ENCODE data around the gene TRIM73.
"Not testable (repeated sequence)": the region's sequence is repeated elsewhere in the genome, so short reads cannot be mapped to it uniquely, and the experiment has no call there.

TRIM73 gene

DNA sequence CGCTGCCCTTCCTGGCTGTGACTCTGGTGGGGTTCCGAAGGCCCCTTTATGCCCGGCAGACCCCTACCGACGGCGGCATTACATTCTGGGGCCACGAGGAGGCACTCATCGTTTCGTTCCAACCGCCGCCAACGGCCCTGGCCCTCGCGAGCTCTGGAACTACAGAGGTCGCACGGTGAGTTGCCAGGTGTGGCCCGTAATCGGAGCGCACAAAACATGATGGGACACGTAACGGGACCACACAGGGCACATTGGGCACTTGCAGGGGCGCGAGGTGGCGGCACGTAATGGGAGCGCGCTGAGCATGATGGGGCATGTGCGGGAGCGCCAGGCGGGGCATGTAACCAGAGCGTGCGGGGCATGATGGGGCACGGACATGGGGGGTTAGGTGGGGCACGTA, at the start of gene TRIM73:
Gene TRIM73 (plus strand): TSS at position 301 of the 400 bp plus-strand sequence. CDS start 3,305 bp downstream, outside the sequence.
- not testable (repeated sequence) for DNase-seq (ENCODE audit: low read depth in 2 of 2, low spot score in 1 of 2)

- DNase-seq (ENCODE audit: low read depth in 2 of 2, low spot score in 1 of 2), result not testable (repeated sequence)
Measured at GRCh38 chr7:75358671-75359541, 36.5 kb upstream of the TRIM73 start.

DNA sequence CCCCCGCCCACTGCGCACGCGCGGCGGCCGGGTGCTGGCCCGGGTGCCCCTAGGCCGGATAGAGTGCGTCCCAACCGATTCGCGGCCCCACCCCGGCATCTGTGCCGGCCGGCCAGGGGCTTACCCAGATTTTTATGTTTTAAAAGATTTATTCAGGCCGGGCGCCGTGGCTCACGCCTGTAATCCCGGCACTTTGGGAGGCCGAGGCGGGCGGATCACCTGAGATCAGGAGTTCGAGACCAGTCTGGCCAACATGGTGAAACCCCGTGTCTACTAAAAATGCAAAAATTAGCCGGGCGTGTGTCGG, 35.9 kb upstream of the TRIM73 start:
- DNase-seq (ENCODE audit: low read depth in 2 of 2, low spot score in 1 of 2), result not testable (repeated sequence)

DNA sequence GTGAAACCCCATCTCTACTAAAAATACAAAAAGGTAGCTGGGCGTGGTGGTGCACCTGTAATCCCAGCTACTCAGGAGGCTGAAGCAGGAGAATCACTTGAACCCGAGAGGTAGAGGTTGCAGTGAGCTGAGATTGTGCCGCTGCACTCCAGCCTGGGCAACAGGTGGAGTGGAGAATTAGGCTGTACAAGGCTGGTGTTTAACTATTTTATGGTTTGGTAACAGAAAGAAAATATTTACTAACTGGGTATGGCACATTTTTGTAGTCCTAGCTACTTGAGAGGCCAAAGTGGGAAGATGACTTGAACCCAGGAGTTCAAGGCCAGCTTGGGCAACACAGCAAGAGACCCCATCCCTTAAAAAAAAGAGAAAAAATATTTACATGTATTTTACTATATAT, 31.4 kb upstream of the TRIM73 start:
- not testable (repeated sequence) for DNase-seq (ENCODE audit: low read depth in 2 of 2, low spot score in 1 of 2)

- not testable (repeated sequence) for DNase-seq (ENCODE audit: low read depth in 2 of 2, low spot score in 1 of 2)
Measured at GRCh38 chr7:75366643-75367042, 28.8 kb upstream of the TRIM73 start.

- not testable (repeated sequence) for DNase-seq (ENCODE audit: low read depth in 2 of 2, low spot score in 1 of 2)
Measured at GRCh38 chr7:75367313-75367712, 28.1 kb upstream of the TRIM73 start.

DNA sequence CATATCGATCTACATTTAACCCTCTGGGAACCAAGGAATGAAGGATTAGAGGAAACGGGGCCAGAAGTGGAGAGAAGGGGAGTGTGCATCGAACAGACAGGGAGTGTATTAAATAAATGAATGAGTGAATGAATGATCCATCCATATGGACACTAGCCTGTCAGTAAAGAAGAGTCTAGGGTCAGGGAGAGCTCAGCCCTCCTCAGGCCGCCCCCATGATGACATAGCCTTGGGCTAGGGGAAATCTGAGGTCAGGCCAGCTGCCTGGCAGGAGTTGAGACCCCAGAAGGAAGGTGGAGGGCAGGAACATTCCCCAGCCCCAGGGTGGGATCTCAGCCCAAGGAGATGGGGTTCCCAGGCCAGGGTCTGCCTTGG, 21.3 kb upstream of the TRIM73 start:
- DNase-seq (ENCODE audit: low read depth in 2 of 2, low spot score in 1 of 2), result not testable (repeated sequence)

- not testable (repeated sequence) for DNase-seq (ENCODE audit: low read depth in 2 of 2, low spot score in 1 of 2)
Measured at GRCh38 chr7:75374519-75375317, 20.7 kb upstream of the TRIM73 start.

- DNase-seq (ENCODE audit: low read depth in 2 of 2, low spot score in 1 of 2), result not testable (repeated sequence)
Measured at GRCh38 chr7:75393194-75393593, 2.2 kb upstream of the TRIM73 start.

GRCh38 chr7:75397865-75398264, 2.4 kb downstream of the TRIM73 start:
- DNase-seq (ENCODE audit: low read depth in 2 of 2, low spot score in 1 of 2), result not testable (repeated sequence)

DNA sequence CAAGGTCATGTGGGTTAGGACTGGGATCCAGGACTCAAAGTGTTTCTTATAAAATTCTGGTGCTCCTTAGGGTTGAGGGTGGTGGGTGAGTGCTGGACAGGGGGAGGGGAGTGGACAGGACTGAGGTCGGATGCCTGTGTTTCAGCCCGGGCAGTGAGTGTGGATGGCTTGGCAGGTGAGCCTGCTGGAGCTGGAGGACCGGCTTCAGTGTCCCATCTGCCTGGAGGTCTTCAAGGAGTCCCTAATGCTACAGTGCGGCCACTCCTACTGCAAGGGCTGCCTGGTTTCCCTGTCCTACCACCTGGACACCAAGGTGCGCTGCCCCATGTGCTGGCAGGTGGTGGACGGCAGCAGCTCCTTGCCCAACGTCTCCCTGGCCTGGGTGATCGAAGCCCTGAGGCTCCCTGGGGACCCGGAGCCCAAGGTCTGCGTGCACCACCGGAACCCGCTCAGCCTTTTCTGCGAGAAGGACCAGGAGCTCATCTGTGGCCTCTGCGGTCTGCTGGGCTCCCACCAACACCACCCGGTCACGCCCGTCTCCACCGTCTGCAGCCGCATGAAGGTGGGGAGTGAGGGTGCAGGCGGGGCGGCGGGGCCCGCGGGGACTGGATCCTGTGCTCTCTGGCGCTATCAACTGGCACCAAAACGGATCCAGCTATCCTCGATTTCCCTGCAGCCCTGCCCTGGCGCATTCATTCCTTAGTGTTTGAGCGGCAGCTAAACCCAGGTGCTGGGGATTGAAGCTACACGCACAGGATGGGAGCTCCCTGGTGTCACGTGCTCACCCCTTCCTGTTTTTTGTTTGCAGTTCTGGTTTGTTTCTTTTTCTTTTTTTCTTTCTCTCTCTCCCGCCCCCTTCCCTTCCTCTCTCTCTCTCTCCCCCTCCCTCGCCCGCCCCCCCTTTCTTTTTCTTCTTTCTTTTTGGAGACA, 3.6 kb downstream of the TRIM73 start:
- DNase-seq (ENCODE audit: low read depth in 2 of 2, low spot score in 1 of 2), result not testable (repeated sequence)

DNA sequence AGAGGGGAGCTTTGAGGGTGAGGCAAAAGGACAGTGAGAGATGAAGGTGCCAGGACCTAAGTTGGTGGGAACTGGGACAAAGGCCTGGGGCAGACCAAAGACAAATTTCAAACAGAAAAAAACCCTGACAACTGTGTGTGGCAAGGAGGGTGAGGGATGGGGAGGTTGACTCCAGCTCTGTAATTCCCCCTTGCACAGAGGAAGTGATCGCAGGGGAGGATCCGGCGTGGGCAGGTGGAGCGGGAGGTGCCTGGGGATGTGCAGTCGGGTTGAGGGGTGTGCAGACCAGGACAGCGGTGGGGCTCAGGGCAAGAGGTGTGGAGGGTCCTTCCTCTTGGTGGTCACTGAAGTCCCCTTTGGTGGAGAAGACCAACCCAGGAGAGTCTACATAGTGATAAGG, 5.1 kb downstream of the TRIM73 start:
- DNase-seq (ENCODE audit: low read depth in 2 of 2, low spot score in 1 of 2), result not testable (repeated sequence)

- DNase-seq (ENCODE audit: low read depth in 2 of 2, low spot score in 1 of 2), result not testable (repeated sequence)
Measured at GRCh38 chr7:75403455-75404443, 8.3 kb downstream of the TRIM73 start.

DNA sequence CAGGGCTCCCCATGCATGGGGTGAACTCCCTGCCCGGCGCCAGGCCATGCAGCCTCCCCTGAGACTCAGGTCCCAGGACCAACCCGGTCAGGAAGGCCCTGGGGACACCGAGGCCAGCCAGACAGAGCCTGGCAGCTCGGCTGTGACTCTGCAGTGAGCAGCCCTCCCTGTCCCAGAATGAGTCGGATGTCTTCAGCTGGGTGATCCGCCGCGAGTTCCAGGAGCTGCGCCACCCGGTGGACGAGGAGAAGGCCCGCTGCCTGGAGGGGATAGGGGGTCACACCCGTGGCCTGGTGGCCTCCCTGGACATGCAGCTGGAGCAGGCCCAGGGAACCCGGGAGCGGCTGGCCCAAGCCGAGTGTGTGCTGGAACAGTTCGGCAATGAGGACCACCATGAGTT, 9.2 kb downstream of the TRIM73 start:
- not testable (repeated sequence) for DNase-seq (ENCODE audit: low read depth in 2 of 2, low spot score in 1 of 2)

DNA sequence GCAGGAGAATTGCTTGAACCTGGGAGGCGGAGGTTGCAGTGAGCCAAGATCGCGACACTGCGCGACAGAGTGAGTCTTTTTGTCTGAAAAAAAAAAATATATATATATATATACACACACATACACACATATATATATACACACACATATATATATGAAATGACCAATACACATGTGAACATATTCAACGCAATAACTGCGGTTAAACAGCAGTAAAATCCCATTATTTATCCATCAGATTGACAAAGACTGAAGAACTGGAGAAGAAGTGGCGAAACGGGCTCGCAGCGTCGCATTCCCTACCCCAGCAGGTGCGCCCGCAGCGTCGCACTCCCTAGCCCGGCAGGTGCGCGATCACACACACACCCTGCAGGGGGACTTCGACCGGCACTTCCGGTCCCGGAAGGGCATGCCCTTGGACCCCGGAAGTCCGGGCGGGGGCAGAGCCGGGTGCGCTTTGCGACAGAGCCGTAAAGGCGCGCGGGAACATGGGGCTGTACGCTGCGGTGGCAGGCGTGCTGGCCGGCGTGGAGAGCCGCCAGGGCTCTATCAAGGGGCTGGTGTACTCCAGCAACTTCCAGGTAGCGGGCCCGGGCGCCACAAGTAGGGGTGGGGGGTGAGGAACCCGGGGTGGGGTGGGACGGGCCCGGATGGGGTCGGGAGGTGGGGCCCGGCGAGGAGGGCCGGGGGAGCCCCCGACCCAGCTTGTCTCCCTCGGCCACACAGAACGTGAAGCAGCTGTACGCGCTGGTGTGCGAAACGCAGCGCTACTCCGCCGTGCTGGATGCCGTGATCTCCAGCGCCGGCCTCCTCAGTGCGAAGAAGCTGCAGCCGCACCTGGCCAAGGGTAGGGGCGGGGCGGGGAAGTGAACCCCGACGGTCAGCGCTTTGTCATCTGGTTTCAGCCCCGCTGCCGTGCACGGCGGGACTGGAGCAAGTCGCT, 14.7 kb downstream of the TRIM73 start:
- not testable (repeated sequence) for DNase-seq (ENCODE audit: low read depth in 2 of 2, low spot score in 1 of 2)

- not testable (repeated sequence) for DNase-seq (ENCODE audit: low read depth in 2 of 2, low spot score in 1 of 2)
Measured at GRCh38 chr7:75410823-75411173, 15.4 kb downstream of the TRIM73 start.

GRCh38 chr7:75414204-75414603, 18.8 kb downstream of the TRIM73 start:
- not testable (repeated sequence) for DNase-seq (ENCODE audit: low read depth in 2 of 2, low spot score in 1 of 2)

GRCh38 chr7:75414708-75415427, 19.4 kb downstream of the TRIM73 start:
- DNase-seq (ENCODE audit: low read depth in 2 of 2, low spot score in 1 of 2), result not testable (repeated sequence)

All from stimulated activated CD8-positive, alpha-beta memory T cell treated with anti-CD3 and anti-CD28 coated beads, Interleukin-4, amount 100 ng/mL, for 1 hour (primary cell).